Measurements from ENCODE around the gene SLA2. TPM values are rescaled to one million over a fixed set of nuclear protein-coding genes. Genes with fewer than 3 reads are reported as not detected.

SLA2 gene
- total and polyA plus RNA-seq, 2 of the 4 experiments (the other 2 are of a cell fraction) = 0.03 TPM; not detected in 1

DNA sequence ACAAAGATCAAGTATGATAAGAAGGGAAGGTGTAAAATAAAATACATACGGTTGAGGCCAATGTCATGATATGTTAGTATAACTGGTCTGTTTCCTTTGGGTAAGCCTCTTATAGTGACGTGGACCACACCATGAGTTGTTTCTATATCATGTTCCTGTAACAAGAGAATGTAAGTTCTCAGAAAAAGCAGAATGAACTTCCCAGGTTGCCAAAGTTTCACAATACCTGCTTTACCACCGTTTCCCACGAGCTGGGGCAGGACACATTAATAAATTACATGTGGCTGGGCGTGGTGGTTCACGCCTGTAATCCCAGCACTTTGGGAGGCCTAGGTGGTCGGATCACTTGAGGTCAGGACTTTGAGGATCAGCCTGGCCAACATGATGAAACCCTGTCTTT is 42.6 kb upstream of the SLA2 start:
- no peak overlapping the region for H4K8ac ChIP-seq (ENCODE audit: low read depth in 2 of 2, low read length in 2 of 2)
- H4K5ac ChIP-seq (ENCODE audit: low read depth, low read length) = no peak overlapping the region
- peaks cover 4% of the 10 kb centered on the region; the same call in 1 of the 2 replicates for H3K9me1 ChIP-seq (ENCODE audit: insufficient read depth, low read length)
- in situ Hi-C loops (cut with MboI; ENCODE audit: low sequenced_read_pairs) = no loop called here
- no peak overlapping the region for H4K91ac ChIP-seq (ENCODE audit: insufficient read depth, low read depth, low read length)
- no peak overlapping the region for H2AK9ac ChIP-seq (replicated peaks; ENCODE audit: low read depth, low read length, poor library complexity)
- H3K4me2 ChIP-seq (ENCODE audit: low read depth, low read length) = no peak overlapping the region
- no peak overlapping the region for H3K14ac ChIP-seq (replicated peaks; ENCODE audit: low read depth, low read length)
- no peak overlapping the region for H2AK5ac ChIP-seq (ENCODE audit: low read depth, low read length)
- H2BK15ac ChIP-seq (ENCODE audit: low read depth, low read length) = no peak overlapping the region
- ChIA-PET CTCF (interaction anchor here (0.8 kb wide), 1 partner anchor 16 kb away, joined by 5 read pairs; no protein-coding TSS in a partner anchor), POLR2A (ENCODE audit: unreplicated experiment) (interaction anchor here (1.0 kb wide), 1 partner anchor 140 kb away, joined by 8 read pairs; no protein-coding TSS in a partner anchor)
- H2BK5ac ChIP-seq (ENCODE audit: low read depth, low read length, poor library complexity, severe bottlenecking) = no peak overlapping the region
- no peaks in the 10 kb centered on the region for H3K4me1 ChIP-seq (ENCODE audit: control insufficient read depth, insufficient read depth, low read length)
- no peak overlapping the region for H3K4me3 ChIP-seq (ENCODE audit: insufficient read depth, low read depth, low read length)
- DNase-seq (no peak), ATAC-seq (ENCODE audit: low read depth) (no peak)
- intact Hi-C loops (cut with micrococcal nuclease) = no loop called here
- no peak overlapping the region for H3K9ac ChIP-seq (ENCODE audit: low read depth, low read length)
- H3K4ac ChIP-seq (ENCODE audit: low read depth, low read length) = no peak overlapping the region
- TF ChIP-seq POLR2A (IDR thresholded peaks at IDR 0.05; ENCODE audit: low read depth, low read length) (no peak), RAD21 (IDR thresholded peaks at IDR 0.05; ENCODE audit: low read length) (no peak), CEBPB (IDR thresholded peaks at IDR 0.05; ENCODE audit: low read depth, low read length) (0 out of 2 replicates have a peak, but pooled peaks have one; percentile 3), SMC3 (IDR thresholded peaks at IDR 0.05; ENCODE audit: low read depth, low read length) (no peak), MAZ (IDR thresholded peaks at IDR 0.05; ENCODE audit: borderline replicate concordance, low read depth, low read length) (no peak)
- TF ChIP-seq, protein P1, sequence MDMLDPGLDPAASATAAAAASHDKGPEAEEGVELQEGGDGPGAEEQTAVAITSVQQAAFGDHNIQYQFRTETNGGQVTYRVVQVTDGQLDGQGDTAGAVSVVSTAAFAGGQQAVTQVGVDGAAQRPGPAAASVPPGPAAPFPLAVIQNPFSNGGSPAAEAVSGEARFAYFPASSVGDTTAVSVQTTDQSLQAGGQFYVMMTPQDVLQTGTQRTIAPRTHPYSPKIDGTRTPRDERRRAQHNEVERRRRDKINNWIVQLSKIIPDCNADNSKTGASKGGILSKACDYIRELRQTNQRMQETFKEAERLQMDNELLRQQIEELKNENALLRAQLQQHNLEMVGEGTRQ (IDR thresholded peaks at IDR 0.05; ENCODE audit: low read depth, low read length) = no peak
- TF ChIP-seq, protein P2, sequence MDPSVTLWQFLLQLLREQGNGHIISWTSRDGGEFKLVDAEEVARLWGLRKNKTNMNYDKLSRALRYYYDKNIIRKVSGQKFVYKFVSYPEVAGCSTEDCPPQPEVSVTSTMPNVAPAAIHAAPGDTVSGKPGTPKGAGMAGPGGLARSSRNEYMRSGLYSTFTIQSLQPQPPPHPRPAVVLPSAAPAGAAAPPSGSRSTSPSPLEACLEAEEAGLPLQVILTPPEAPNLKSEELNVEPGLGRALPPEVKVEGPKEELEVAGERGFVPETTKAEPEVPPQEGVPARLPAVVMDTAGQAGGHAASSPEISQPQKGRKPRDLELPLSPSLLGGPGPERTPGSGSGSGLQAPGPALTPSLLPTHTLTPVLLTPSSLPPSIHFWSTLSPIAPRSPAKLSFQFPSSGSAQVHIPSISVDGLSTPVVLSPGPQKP (IDR thresholded peaks at IDR 0.05; ENCODE audit: borderline replicate concordance, low read depth, low read length) = no peak
- WGBS, 2 experiments (ENCODE audit: extremely low coverage in 2 of 2, insufficient read length in 1 of 2) = no CpG with 5 or more reads among the region's 7 CpGs
- H3K9me3 ChIP-seq (ENCODE audit: control insufficient read depth, insufficient read depth, low read length) = no peaks in the 10 kb centered on the region
- peaks cover 13% of the 10 kb centered on the region for H3K36me3 ChIP-seq (ENCODE audit: control insufficient read depth, insufficient read depth, low read length)
- H3K23ac ChIP-seq (ENCODE audit: low read depth, low read length) = no peak overlapping the region
- no peak overlapping the region for H3K18ac ChIP-seq (ENCODE audit: low read depth, low read length)
- BruUV-seq (replicated peaks) = no TSS peak
- dilution Hi-C loops (cut with HindIII; ENCODE audit: low sequenced_read_pairs, unreplicated experiment) = no loop called here
- no peak overlapping the region for H2BK20ac ChIP-seq (ENCODE audit: low read depth, low read length)
- H4K20me1 ChIP-seq (ENCODE audit: insufficient read depth, low read length) = no peaks in the 10 kb centered on the region
- H2AFZ ChIP-seq (replicated peaks; ENCODE audit: low read length, poor library complexity) = no peak overlapping the region
- H2BK120ac ChIP-seq (ENCODE audit: low read depth, low read length) = no peak overlapping the region
- no peaks in the 10 kb centered on the region for H3K79me1 ChIP-seq (ENCODE audit: low read depth in 1 of 2, low read length in 2 of 2)
- no peak overlapping the region for H3K27ac ChIP-seq (ENCODE audit: insufficient read depth, low read length)
- no peaks in the 10 kb centered on the region for H3K27me3 ChIP-seq (ENCODE audit: control insufficient read depth, insufficient read depth, low read length)
- H3K56ac ChIP-seq (ENCODE audit: extremely low read depth, insufficient read depth, low read length) = no peak overlapping the region

Measured in IMR-90 (cell line).